GM18498 (cell line): ENCODE measurements around the gene STEAP3.
"Not testable (repeated sequence)": the region's sequence is repeated elsewhere in the genome, so short reads cannot be mapped to it uniquely, and the experiment has no call there.

Experiments used
- ATAC-seq: cut with Tn5 transposase; IDR thresholded peaks from one replicate; pipeline ENCODE4 v1.9.1; 2021; ENCODE audit warnings: mild to moderate bottlenecking, moderate library complexity; ENCODE audit not compliant: unreplicated experiment

STEAP3 gene

GRCh38 chr2:119260646-119261492 is 37.2 kb downstream of the STEAP3 start:
- no peak for ATAC-seq

- ATAC-seq, result no peak
Measured at GRCh38 chr2:119261493-119262225, 38.0 kb downstream of the STEAP3 start.

GRCh38 chr2:119263025-119263424 is 39.4 kb downstream of the STEAP3 start:
- ATAC-seq, result no peak

GRCh38 chr2:119263656-119264055 is 40.0 kb downstream of the STEAP3 start:
- ATAC-seq, result no peak

- peak; percentile 95 for ATAC-seq
Measured at GRCh38 chr2:119264781-119265692, 41.4 kb downstream of the STEAP3 start.

GRCh38 chr2:119265693-119266066 is 42.0 kb downstream of the STEAP3 start:
- ATAC-seq, result no peak

GRCh38 chr2:119266091-119266589 is 42.5 kb downstream of the STEAP3 start:
- no peak for ATAC-seq

- no peak for ATAC-seq
Measured at GRCh38 chr2:119267604-119268003, 44.0 kb downstream of the STEAP3 start.

GRCh38 chr2:119276864-119277263 is 53.2 kb downstream of the STEAP3 start:
- ATAC-seq, result no peak

GRCh38 chr2:119278385-119278784 is 54.8 kb downstream of the STEAP3 start:
- ATAC-seq, result not testable (repeated sequence)

GRCh38 chr2:119278946-119279345 is 55.3 kb downstream of the STEAP3 start:
- ATAC-seq, result no peak

- ATAC-seq, result no peak
Measured at GRCh38 chr2:119279666-119280065, 56.0 kb downstream of the STEAP3 start.

- no peak for ATAC-seq
Measured at GRCh38 chr2:119280680-119281079, 57.0 kb downstream of the STEAP3 start.

GRCh38 chr2:119282146-119282995 is 58.7 kb downstream of the STEAP3 start:
- ATAC-seq, result no peak

GRCh38 chr2:119282996-119283511 is 59.4 kb downstream of the STEAP3 start:
- no peak for ATAC-seq

GRCh38 chr2:119283873-119284331 is 60.3 kb downstream of the STEAP3 start:
- ATAC-seq, result no peak

- ATAC-seq, result no peak
Measured at GRCh38 chr2:119286661-119287060, 63.0 kb downstream of the STEAP3 start.

GRCh38 chr2:119288576-119288975 is 64.9 kb downstream of the STEAP3 start:
- ATAC-seq, result no peak

- ATAC-seq, result no peak
Measured at GRCh38 chr2:119289093-119289492, 65.5 kb downstream of the STEAP3 start.

- ATAC-seq, result no peak
Measured at GRCh38 chr2:119289642-119290041, 66.0 kb downstream of the STEAP3 start.
